Kidney capillary endothelial cell (primary cell): ENCODE results near the gene ELK4.

Experiments
- DNase-seq: peaks from one replicate; pipeline ENCODE4 v3.0.0-alpha.2; 2018; ENCODE audit warnings: low spot score

ELK4 gene

GRCh38 chr1:205595861-205596260, 36.0 kb downstream of the ELK4 start:
- DNase-seq: no peak

- DNase-seq: no peak
These were observed 36.4 kb downstream of the ELK4 start for GRCh38 chr1:205595435-205595834.

GRCh38 chr1:205594846-205595245, 37.0 kb downstream of the ELK4 start:
- no peak for DNase-seq

GRCh38 chr1:205593967-205594366, 37.8 kb downstream of the ELK4 start:
- DNase-seq: no peak

GRCh38 chr1:205593532-205593931, 38.3 kb downstream of the ELK4 start:
- DNase-seq: no peak

GRCh38 chr1:205592443-205593003, 39.3 kb downstream of the ELK4 start:
- no peak for DNase-seq

GRCh38 chr1:205591522-205592351, 40.1 kb downstream of the ELK4 start:
- DNase-seq: peak; percentile 71

GRCh38 chr1:205590777-205591513, 40.9 kb downstream of the ELK4 start:
- DNase-seq: no peak

- no peak for DNase-seq
These were observed 41.4 kb downstream of the ELK4 start for GRCh38 chr1:205590457-205590768.

- DNase-seq: no peak
These were observed 42.0 kb downstream of the ELK4 start for GRCh38 chr1:205589618-205590456.

- DNase-seq: no peak
These were observed 42.8 kb downstream of the ELK4 start for GRCh38 chr1:205589046-205589445.

GRCh38 chr1:205588636-205589035, 43.2 kb downstream of the ELK4 start:
- DNase-seq: peak; percentile 65

- DNase-seq: no peak
These were observed 44.2 kb downstream of the ELK4 start for GRCh38 chr1:205587581-205587980.

- DNase-seq: no peak
These were observed 45.7 kb downstream of the ELK4 start for GRCh38 chr1:205585835-205586785.

GRCh38 chr1:205585169-205585834, 46.5 kb downstream of the ELK4 start:
- DNase-seq: no peak

GRCh38 chr1:205584732-205585131, 47.1 kb downstream of the ELK4 start:
- no peak for DNase-seq

- no peak for DNase-seq
These were observed 48.2 kb downstream of the ELK4 start for GRCh38 chr1:205583461-205584130.

GRCh38 chr1:205582471-205583291, 49.1 kb downstream of the ELK4 start:
- peak; percentile 63 for DNase-seq

GRCh38 chr1:205582046-205582445, 49.8 kb downstream of the ELK4 start:
- peak; percentile 40 for DNase-seq
